Inferior parietal cortex (tissue), 1 donor: ENCODE results near the gene SERPINB8.
"Not testable (repeated sequence)": the region's sequence is repeated elsewhere in the genome, so short reads cannot be mapped to it uniquely, and the experiment has no call there.

Experiments
- DNase-seq: peaks from one replicate; pipeline ENCODE4 v3.0.0-alpha.2; 2016; ENCODE audit errors: extremely low spot score

The SERPINB8 gene

GRCh38 chr18:63969942-63970808 lies at the start of gene SERPINB8:
SERPINB8 (plus strand) TSS chr18:63970081; CDS start chr18:63978309, 8,228 bp downstream.
- DNase-seq, result peak; percentile 92

DNA sequence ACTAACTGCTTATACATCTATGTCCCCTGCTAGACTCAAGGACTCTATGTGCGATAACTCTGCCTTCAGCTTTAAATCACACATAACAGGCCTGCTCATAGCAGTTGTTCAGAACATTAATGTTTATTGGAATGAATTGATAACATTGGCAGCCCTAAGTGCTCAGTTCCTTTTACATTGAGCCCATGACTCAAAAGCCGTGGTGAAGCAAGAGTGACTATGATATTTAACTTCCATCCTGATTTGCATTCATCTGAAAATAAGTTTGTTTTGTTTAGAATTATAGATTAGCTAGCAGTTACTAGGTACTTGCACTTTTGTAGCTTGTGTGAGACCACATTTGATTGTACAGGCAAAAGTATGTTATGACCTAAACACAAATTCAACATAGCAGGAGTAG lies 47.8 kb upstream of the SERPINB8 start:
- no peak for DNase-seq

- DNase-seq, result no peak
These were observed 45.3 kb upstream of the SERPINB8 start for GRCh38 chr18:63924551-63924950.

DNA sequence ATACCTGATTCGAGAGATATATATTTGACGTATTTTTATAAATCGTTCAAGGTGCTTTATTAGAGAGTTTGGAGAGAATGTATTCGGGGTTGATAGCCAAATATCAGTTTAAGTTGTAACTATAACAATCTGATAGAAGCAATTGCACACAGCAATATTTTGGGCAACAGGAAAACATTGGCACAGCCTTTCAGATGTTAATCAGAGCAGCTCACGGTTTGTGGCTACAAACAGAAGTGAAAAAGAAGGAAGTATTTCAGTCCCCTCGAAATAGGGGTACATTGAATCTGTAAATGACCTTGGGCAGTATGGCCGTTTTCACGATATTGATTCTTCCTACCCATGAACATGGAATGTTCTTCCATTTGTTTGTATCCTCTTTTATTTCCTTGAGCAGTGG lies 41.5 kb upstream of the SERPINB8 start:
- no peak for DNase-seq

DNA sequence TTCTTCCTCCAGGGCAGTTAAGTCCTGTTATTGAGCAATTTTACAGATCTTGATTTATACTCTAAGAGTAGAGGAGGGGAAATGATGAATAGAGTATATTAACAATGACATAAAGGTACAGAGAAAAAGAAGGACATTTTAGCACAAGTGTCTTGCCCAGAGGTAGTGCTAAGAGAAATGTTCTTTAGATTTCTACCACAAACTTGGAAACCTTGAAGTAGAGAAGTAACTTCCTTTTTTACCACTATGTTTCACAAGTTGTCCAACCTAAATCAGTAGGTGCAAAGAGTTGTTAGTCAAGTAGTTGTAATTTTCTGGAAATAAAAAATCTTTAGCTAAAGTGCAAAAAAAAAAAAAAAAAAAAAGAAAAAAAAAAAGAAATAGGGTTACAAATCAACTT lies 40.5 kb upstream of the SERPINB8 start:
- DNase-seq, result not testable (repeated sequence)

DNA sequence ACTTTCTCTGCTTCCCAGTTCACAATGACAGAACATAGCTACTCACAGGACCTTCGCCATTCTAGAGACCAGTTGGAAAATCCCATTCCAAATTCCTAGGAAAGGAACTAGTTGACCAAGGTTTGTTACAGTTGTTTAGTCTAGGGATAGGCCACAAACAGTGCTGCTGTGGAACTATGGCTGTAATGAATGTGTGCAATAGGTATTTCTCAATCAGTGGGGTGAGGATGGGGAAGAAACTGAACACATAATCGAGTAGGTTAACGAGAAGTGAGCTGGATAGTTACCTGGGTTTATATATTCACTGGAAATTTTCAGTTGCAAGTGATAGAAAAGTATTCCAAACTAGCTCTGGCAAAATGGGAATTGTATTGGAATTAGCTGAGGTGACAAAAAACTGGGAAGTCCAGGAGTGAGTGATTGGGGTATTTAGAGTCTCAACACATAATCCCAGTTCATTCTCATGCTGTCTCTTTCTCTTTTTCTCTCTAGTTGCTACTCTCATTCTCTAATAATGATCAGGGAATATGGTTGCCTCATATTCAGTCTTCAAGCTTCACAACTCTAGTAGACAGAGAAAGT lies 39.0 kb upstream of the SERPINB8 start:
- DNase-seq, result no peak

DNA sequence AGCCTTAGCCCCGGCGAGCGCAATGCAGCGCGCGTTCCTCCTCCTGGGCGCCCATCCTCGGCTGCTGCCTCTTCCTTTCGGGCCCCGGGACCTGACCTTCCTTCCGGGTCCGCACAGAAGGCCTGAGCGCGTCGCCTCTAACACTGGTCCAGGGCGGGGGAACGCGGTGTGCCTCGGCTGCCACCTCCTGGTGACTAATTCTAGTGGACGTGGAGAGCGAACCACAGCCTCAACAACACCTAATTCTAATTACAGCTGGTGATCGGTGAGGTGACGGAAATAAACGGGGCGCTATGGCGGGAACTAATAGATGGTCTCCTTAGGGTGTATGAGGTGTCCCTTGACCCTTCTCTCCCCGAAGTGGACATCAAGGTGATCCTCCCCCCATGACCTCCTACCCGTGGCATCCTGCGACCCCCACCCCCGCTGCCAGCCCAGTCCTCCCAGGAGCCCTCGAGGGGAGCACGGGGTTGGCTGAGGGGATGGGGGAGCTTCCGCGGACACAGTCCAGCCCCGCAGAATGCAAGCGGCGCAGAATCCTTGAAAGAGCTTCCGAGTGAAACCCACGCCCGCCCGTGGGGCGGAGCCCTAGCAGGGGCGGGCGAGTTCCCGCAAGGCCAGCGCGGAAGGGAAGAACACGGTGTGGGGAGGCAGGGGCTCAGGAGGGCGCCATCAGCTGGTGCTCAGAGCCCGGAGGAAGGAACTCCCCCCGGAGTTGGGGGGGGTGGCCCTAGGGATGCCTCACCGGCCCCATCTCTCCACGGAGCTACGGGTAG lies 33.5 kb upstream of the SERPINB8 start:
- DNase-seq, result peak; percentile 66

GRCh38 chr18:63936932-63937393 lies 32.9 kb upstream of the SERPINB8 start:
- DNase-seq, result no peak

GRCh38 chr18:63940008-63940407 lies 29.9 kb upstream of the SERPINB8 start:
- DNase-seq, result no peak

GRCh38 chr18:63940543-63941050 lies 29.3 kb upstream of the SERPINB8 start:
- DNase-seq, result not testable (repeated sequence)

DNA sequence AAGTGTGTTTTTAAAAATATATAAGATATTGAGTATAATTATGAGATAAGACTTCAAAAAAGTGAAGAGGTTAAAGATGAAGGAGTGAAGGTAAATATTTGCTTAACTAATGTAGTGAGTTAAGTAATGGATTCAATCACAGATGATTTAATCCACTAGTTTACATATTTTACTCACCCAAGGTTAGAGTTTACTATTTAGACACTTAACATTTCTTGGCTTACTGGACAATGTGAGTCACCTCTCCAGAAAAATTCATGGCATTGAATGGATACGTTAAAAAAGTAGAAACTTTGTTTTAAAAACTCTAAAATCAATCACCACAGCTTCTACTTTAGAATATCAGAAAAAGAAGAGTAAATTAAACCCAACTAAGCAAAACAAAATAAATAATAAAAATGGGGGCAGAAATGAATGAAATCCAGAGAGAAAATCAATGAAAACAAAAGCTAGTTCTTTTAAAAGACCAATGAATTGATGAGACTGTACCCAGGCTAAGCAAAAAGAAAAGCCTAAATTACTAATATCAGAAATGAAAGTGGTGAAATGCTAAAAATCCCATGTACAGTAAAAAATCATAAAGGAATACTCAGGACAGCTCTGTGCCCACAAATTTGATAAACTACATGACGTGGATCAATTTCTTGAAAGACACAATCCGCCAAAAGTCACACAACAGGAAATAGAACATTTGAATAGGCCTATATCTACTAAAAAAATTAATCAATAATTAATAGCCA lies 22.7 kb upstream of the SERPINB8 start:
- no peak for DNase-seq

- no peak for DNase-seq
These were observed 20.7 kb upstream of the SERPINB8 start, which contains the start of gene HMSD for GRCh38 chr18:63949068-63949737. HMSD (plus strand) TSS chr18:63949301; CDS start chr18:63953456, 4,155 bp downstream.

DNA sequence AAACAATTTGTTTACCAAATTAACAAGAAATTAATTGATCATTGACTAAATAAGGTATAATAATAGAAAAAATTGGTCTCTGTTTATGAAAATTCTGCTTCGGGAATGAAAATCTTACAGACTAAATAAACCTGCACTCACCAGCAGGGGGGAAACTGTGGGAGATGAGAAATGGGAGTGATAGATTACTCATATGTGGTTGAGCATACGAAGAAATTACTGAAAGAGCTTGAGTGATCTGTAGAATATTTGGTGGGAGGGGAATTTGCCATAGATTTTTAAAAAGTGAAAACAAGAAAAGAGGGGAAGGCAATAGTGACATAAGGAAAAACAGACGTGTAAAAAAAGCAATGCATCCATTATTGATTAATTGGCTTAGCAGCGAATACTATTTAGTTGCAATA lies 18.6 kb upstream of the SERPINB8 start:
- DNase-seq, result no peak

GRCh38 chr18:63953811-63954210 lies 16.1 kb upstream of the SERPINB8 start:
- DNase-seq, result no peak

DNA sequence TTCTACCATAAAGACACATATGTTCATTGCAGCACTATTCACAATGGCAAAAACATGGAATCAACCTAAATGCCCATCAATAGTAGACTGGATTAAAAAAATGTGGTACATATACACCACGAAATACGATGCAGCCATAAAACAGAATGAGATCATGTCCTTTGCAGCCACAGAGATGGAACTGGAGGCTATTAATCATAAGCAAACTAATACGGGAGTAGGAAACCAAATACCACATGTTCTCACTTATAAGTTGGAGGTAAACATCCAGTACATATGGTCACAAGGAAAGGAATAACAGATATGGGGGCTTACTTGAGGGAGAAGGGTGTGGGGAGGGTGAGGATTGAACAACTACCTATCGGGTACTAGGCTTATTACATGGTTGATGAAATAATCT lies 13.1 kb upstream of the SERPINB8 start:
- no peak for DNase-seq

- no peak for DNase-seq
These were observed 9.0 kb upstream of the SERPINB8 start for GRCh38 chr18:63960891-63961290.

- DNase-seq, result no peak
These were observed 8.4 kb upstream of the SERPINB8 start for GRCh38 chr18:63961435-63961980.

DNA sequence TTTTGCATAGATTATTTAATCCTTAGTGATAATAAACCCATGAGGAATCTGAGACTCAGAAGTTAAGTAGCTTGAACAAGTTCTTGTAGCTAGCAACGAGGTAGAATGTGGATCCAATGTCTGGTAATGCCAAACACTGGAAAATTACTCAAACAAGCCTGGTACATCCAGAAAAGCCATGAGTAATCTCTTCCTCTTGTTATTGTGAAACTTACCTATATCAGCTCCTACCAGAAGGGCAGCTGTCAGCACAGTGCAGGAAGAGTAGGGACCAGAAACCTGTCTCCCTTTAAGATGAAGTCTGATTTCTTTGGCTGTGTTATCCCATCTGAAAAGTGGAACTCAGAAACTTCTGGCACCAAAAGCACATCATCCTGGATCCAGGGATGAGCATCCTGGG lies 7.7 kb upstream of the SERPINB8 start:
- DNase-seq, result no peak

GRCh38 chr18:63963615-63964256 lies 6.1 kb upstream of the SERPINB8 start:
- DNase-seq, result peak; percentile 70

- no peak for DNase-seq
These were observed 5.0 kb upstream of the SERPINB8 start for GRCh38 chr18:63964908-63965307.
